ENCODE measurements around the gene PLCG2. TPM values are rescaled to one million over a fixed set of nuclear protein-coding genes. Genes with fewer than 3 reads are reported as not detected.

Gene PLCG2
- total and polyA plus RNA-seq, 2 experiments from 2014 or later: 0.39 TPM; not detected in 1

DNA sequence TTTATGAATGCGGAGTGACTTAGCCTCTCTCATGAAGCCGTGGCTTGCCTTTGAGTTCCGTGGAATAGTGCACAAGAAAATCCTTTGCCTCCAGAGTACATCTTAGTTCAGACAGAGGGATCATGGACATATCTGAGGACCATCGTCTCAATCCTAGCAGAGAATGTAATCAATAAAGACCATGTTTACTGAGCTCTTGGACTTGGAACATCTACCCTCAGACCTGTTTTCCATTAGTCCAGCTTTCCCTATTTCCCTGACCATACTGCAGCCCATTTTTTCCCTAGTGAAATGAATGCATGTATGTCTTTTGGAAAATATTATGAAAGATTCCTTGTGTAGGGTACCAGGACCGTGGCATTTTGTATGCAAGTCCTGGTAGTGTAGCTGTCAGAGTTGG lies 90.2 kb downstream of the PLCG2 start:
- no peaks in the 10 kb centered on the region for H3K4me1 ChIP-seq (ENCODE audit: insufficient read depth)
- no peak overlapping the region for H3K4me2 ChIP-seq (ENCODE audit: unreplicated experiment)
- 46 to 50% methylated on average over 5 of the region's 5 CpGs for WGBS, 2 experiments (ENCODE audit: low coverage in 1 of 2, low lambda C conversion rate in 2 of 2, missing lambda C conversion rate in 2 of 2)
- no peak overlapping the region for H3K4me3 ChIP-seq
- H3K27ac ChIP-seq: no peak overlapping the region
- H3K36me3 ChIP-seq (ENCODE audit: low read depth): no peaks in the 10 kb centered on the region
- H2AFZ ChIP-seq: no peak overlapping the region
- no peaks in the 10 kb centered on the region for H3K9me2 ChIP-seq (ENCODE audit: insufficient read depth)
- no peak for DNase-seq
- no peaks in the 10 kb centered on the region for H3K9me3 ChIP-seq (ENCODE audit: low read depth)
- no peaks in the 10 kb centered on the region for H4K20me1 ChIP-seq (ENCODE audit: insufficient read depth)
- TF ChIP-seq EZH2 (IDR thresholded peaks at IDR 0.05; ENCODE audit: insufficient read depth, poor library complexity, severe bottlenecking): no peak
- no peak for TF ChIP-seq EZH2phosphoT487 (IDR thresholded peaks at IDR 0.05; ENCODE audit: insufficient read depth, low read depth)
- no peak overlapping the region for H3K9ac ChIP-seq
- H3K79me2 ChIP-seq (ENCODE audit: insufficient read depth): no peaks in the 10 kb centered on the region
- peaks cover 12% of the 10 kb centered on the region; the same call in 1 of the 2 replicates for H3K27me3 ChIP-seq (replicated peaks; ENCODE audit: insufficient read depth)
- in situ Hi-C loops (cut with MboI): loop anchor here (10.0 kb wide), 1 partner anchor 505 kb away; no protein-coding TSS in a partner anchor
- H3F3A ChIP-seq (ENCODE audit: insufficient read depth): no peaks in the 10 kb centered on the region

DNA sequence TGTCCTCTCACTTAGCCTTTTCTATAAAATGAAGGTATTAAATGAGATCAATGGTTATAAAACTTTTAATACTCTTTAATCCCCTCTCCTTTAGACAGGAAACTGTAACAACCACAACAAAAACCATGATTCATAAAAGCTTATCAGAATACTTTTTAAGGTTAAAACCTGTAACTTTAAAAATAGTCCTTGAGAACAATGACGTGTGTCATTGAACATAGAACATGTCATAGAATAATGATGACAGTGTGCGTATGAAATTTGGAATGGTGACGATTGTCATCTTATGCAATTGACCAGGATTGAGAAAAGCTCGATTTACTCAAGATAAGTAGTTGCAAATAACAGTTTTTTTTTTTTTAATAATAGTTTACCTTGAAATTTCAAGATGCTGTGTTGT lies 94.1 kb downstream of the PLCG2 start:
- H3K4me1 ChIP-seq (ENCODE audit: insufficient read depth): no peaks in the 10 kb centered on the region
- no peaks in the 10 kb centered on the region for H3K36me3 ChIP-seq (ENCODE audit: low read depth)
- H3K9ac ChIP-seq: no peak overlapping the region
- no peak for DNase-seq
- peaks cover 10% of the 10 kb centered on the region; the same call in 1 of the 2 replicates for H3K27me3 ChIP-seq (replicated peaks; ENCODE audit: insufficient read depth)
- H3K27ac ChIP-seq: no peak overlapping the region
- no peaks in the 10 kb centered on the region for H3K9me2 ChIP-seq (ENCODE audit: insufficient read depth)
- no peaks in the 10 kb centered on the region for H3K79me2 ChIP-seq (ENCODE audit: insufficient read depth)
- no peak overlapping the region for H3K4me2 ChIP-seq (ENCODE audit: unreplicated experiment)
- H3K4me3 ChIP-seq: no peak overlapping the region
- H3K9me3 ChIP-seq (ENCODE audit: low read depth): no peaks in the 10 kb centered on the region
- TF ChIP-seq EZH2 (IDR thresholded peaks at IDR 0.05; ENCODE audit: insufficient read depth, poor library complexity, severe bottlenecking) (no peak), EZH2phosphoT487 (IDR thresholded peaks at IDR 0.05; ENCODE audit: insufficient read depth, low read depth) (no peak)
- no peak overlapping the region for H2AFZ ChIP-seq
- no peaks in the 10 kb centered on the region for H4K20me1 ChIP-seq (ENCODE audit: insufficient read depth)
- WGBS, 2 experiments (ENCODE audit: low coverage in 1 of 2, low lambda C conversion rate in 2 of 2, missing lambda C conversion rate in 2 of 2): 50 to 51% methylated on average over 4 of the region's 4 CpGs
- no peaks in the 10 kb centered on the region for H3F3A ChIP-seq (ENCODE audit: insufficient read depth)
- in situ Hi-C loops (cut with MboI): no loop called here

DNA sequence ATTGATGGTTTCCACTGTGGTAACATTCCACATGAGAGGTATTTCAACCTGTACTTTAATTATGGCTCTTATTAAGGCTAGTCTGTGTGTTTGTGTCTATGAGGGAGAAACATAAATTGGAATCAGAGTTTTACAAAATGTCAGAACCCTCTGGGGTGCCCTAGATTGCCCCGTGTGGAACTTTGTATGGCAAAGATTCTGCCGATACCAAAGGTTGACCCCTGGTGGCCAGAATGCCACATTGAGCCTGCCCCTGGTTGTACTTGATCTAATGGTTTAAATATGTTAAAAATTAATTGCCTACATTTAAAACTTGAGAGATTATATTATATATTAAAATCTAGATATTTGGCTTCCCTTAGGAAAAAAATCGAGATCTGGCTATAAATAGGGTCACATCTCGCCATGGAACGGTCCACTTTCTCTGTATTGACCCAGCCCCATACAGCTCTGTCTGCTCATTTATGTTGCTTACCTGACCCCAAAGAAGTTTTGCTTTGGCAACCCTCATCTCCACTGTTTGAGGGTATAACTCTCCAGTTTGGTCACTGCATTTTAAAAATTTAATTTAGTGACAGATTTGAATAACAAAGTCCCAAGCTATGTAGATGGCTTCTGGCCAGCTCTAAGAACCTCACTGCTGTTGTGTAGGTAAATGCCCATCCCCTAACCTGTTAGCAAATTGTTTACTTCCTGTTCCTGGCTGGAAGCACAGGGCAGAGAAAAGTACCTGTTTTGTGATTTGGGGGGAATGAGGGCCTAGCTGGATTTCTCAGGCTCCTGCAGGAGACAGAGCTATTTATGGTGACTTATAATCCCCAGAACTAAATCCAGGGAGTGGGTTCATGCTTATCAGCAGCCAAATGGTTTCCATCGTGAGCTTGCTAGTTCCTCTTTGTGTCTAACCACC lies 95.0 kb downstream of the PLCG2 start:
- WGBS, 2 experiments (ENCODE audit: low coverage in 1 of 2, low lambda C conversion rate in 2 of 2, missing lambda C conversion rate in 2 of 2): 17 to 20% methylated on average over 6 of the region's 6 CpGs
- no peak overlapping the region for H3K4me2 ChIP-seq (ENCODE audit: unreplicated experiment)
- no peak overlapping the region for H2AFZ ChIP-seq
- no peaks in the 10 kb centered on the region for H3K36me3 ChIP-seq (ENCODE audit: low read depth)
- H3K9me2 ChIP-seq (ENCODE audit: insufficient read depth): no peaks in the 10 kb centered on the region
- in situ Hi-C loops (cut with MboI): no loop called here
- H3K4me3 ChIP-seq: no peak overlapping the region
- H3K27ac ChIP-seq: no peak overlapping the region
- no peaks in the 10 kb centered on the region for H4K20me1 ChIP-seq (ENCODE audit: insufficient read depth)
- peak; percentile 68 for DNase-seq
- H3K27me3 ChIP-seq (replicated peaks; ENCODE audit: insufficient read depth): peaks cover 10% of the 10 kb centered on the region; the same call in 1 of the 2 replicates
- TF ChIP-seq EZH2 (IDR thresholded peaks at IDR 0.05; ENCODE audit: insufficient read depth, poor library complexity, severe bottlenecking) (no peak), EZH2phosphoT487 (IDR thresholded peaks at IDR 0.05; ENCODE audit: insufficient read depth, low read depth) (no peak)
- H3K79me2 ChIP-seq (ENCODE audit: insufficient read depth): no peaks in the 10 kb centered on the region
- H3K9ac ChIP-seq: no peak overlapping the region
- no peaks in the 10 kb centered on the region for H3K9me3 ChIP-seq (ENCODE audit: low read depth)
- no peaks in the 10 kb centered on the region for H3K4me1 ChIP-seq (ENCODE audit: insufficient read depth)
- H3F3A ChIP-seq (ENCODE audit: insufficient read depth): no peaks in the 10 kb centered on the region

DNA sequence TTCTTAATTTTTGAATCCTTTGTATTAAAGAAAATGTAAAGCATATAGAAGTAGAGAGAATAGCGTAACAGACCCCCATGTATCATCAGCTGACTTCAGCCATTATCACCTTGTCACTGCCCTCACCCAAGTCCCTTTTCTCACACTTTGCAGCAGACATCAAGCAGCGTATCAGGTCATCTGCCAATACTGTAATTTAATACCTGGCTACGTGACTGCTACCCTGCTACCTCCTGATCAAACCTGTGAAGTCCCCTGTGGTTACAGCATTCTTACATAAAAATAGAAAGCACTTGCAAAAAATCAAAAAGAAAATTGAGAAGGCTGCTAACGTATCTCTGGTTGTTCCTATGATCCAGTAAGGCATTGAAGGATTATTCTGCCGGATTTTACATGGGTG lies 96.4 kb downstream of the PLCG2 start:
- no peak for DNase-seq
- H2AFZ ChIP-seq: no peak overlapping the region
- no peaks in the 10 kb centered on the region for H3K36me3 ChIP-seq (ENCODE audit: low read depth)
- in situ Hi-C loops (cut with MboI): no loop called here
- H3K9me3 ChIP-seq (ENCODE audit: low read depth): no peaks in the 10 kb centered on the region
- H3K79me2 ChIP-seq (ENCODE audit: insufficient read depth): no peaks in the 10 kb centered on the region
- H3K9me2 ChIP-seq (ENCODE audit: insufficient read depth): no peaks in the 10 kb centered on the region
- H3K9ac ChIP-seq: no peak overlapping the region
- no peaks in the 10 kb centered on the region for H3K4me1 ChIP-seq (ENCODE audit: insufficient read depth)
- no peaks in the 10 kb centered on the region for H3F3A ChIP-seq (ENCODE audit: insufficient read depth)
- H3K27me3 ChIP-seq (replicated peaks; ENCODE audit: insufficient read depth): peaks cover 4% of the 10 kb centered on the region; the same call in 1 of the 2 replicates
- no peak overlapping the region for H3K4me3 ChIP-seq
- WGBS, 2 experiments (ENCODE audit: low coverage in 1 of 2, low lambda C conversion rate in 2 of 2, missing lambda C conversion rate in 2 of 2): 39 to 43% methylated on average over 5 of the region's 5 CpGs
- TF ChIP-seq EZH2 (IDR thresholded peaks at IDR 0.05; ENCODE audit: insufficient read depth, poor library complexity, severe bottlenecking): no peak
- no peak for TF ChIP-seq EZH2phosphoT487 (IDR thresholded peaks at IDR 0.05; ENCODE audit: insufficient read depth, low read depth)
- H3K4me2 ChIP-seq (ENCODE audit: unreplicated experiment): no peak overlapping the region
- no peak overlapping the region for H3K27ac ChIP-seq
- H4K20me1 ChIP-seq (ENCODE audit: insufficient read depth): no peaks in the 10 kb centered on the region

Data from GM23248 (cell line).